HUDEP-2 (cell line): ENCODE measurements around the gene HSH2D.
A peak's percentile ranks its signal among the peaks of the same experiment; 100 is the strongest.

ENCODE experiments used
- DNase-seq, 76 experiments: peaks; one replicate each; lab custom pipeline; 2025; ENCODE audit not compliant: unreplicated experiment in 76 of 76; lab: John Stamatoyannopoulos, UW

Gene HSH2D

GRCh38 chr19:16190736-16191135, 47.3 kb downstream of the HSH2D start:
- DNase-seq: no peak

DNA sequence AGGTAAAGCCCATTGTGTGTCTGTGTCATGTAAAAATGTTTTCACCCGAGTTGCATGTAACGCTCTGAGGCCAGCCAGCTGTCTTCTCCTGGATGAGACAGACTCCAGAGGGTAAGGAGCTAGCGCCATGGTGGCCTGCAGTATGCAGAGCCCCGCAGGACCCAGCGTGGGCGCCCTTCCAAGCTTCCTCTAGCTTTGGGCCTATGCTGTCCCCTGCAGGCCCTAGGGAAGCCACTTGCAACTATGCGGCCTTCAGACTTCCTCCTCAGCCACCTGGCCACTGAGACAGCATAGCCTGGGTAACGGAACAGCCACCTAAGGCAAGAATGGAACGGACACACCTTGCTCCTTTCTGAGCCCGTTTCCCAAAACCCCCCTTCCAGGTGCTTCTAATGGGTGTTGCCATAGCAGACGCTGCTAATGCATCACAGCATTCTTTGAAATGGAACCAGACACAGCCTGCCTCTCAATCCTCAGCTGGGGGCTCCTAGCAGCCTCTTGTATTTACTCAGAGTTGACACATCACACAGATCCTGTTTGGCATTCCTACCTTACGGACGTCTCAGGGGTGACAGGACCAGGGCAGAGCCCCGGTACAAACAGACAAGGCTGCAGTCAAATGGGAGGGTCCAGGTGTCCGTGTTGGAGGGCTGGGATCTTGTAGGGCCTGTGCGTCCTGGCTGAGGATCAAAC, 47.9 kb downstream of the HSH2D start:
- DNase-seq: peak in 1 of 76 experiments; percentile 8

DNA sequence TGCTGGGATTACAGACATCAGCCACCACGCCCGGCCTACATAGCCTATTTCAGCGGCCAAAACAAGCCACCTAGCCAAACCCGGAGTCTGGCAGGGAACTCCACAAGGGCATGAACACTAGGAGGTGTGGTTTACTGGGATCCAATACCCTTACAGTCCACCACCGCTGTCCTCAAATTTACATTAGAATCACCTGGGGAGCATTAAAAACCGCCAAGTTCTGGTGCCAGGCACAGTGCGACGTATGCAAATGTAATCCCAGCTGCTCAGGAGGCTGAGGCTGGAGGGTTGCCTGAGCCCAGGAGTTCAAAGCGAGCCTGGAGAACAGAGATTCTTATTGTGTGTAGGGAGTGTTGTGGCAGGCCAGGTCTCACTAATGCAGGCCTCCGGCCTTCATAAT, 50.0 kb downstream of the HSH2D start:
- DNase-seq: no peak

- peak in 35 of 76 experiments; percentile 50 to 99 (median 94) for DNase-seq
These were observed 53.7 kb downstream of the HSH2D start for GRCh38 chr19:16197188-16197621.

- DNase-seq: peak; percentile 77 to 100 (median 99)
These were observed 54.3 kb downstream of the HSH2D start, which contains the start of gene AP1M1 for GRCh38 chr19:16197622-16198369. TSS of gene AP1M1 (plus strand) at chr19:16197911. CDS start at chr19:16198027, 116 bp downstream.

DNA sequence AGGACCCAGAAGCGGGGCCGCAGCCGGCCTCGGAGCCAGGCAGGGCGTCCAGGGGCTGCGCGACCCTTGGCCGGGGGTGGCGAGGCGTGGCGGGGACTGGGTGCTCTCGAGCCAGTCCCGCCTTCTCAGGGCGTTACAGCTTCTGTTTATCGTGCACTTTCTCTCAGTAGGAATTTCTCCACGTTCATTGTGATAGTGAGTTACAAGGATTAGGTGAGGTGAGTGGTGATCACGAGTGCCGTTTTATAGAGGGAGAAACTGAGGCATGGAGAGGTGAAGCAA, 54.8 kb downstream of the HSH2D start:
- peak in 2 of 76 experiments; percentile 5 to 53 for DNase-seq

- DNase-seq: no peak
These were observed 55.9 kb downstream of the HSH2D start for GRCh38 chr19:16199275-16199932.

DNA sequence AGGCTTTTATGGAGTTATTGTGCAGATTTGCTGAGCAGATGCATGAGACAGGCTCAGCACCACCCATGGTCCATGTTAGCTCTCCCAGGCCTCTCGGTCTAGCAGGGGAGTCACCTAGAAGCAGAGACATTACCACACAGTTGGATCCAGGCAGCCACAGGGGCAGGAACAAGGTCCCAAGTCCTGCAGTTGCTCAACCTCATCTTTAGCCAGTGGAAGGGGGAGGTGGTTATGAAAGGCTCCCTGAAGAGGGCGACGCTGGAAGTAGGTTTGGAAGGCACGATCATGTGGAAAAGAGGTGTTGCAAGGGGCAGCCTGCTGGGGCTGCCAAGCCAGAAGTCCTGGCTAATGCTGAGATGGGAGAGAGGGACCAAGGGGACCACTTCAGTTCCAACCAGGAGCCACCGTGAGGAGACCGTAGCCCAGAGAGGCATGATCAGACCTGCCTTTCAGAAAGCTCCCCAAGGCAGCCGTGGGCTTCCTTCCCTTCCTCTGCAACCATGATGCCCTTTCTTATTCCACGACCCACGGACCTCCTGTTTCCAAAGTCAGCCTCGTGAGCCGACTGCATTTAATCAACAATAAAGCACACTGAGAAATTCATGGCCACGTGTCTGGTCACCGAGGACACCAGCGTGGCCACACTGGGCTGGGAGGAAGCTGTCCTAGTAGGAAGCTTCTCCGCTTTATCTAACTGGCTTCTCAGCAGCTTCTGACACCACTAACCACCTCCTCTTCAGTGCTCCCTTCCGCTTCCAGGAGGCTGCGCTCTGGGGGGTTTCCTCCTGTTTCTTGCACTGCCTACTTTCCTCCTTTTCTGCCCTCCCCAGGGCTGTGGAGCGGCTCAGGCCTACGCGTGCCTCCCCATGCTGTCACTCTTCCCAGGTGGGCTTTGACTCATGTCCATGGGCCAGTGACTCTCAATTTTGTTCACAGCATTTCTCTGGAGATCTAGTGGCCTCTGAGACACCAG, 56.8 kb downstream of the HSH2D start:
- DNase-seq: no peak

- no peak for DNase-seq
These were observed 57.5 kb downstream of the HSH2D start for GRCh38 chr19:16201011-16201391.

DNA sequence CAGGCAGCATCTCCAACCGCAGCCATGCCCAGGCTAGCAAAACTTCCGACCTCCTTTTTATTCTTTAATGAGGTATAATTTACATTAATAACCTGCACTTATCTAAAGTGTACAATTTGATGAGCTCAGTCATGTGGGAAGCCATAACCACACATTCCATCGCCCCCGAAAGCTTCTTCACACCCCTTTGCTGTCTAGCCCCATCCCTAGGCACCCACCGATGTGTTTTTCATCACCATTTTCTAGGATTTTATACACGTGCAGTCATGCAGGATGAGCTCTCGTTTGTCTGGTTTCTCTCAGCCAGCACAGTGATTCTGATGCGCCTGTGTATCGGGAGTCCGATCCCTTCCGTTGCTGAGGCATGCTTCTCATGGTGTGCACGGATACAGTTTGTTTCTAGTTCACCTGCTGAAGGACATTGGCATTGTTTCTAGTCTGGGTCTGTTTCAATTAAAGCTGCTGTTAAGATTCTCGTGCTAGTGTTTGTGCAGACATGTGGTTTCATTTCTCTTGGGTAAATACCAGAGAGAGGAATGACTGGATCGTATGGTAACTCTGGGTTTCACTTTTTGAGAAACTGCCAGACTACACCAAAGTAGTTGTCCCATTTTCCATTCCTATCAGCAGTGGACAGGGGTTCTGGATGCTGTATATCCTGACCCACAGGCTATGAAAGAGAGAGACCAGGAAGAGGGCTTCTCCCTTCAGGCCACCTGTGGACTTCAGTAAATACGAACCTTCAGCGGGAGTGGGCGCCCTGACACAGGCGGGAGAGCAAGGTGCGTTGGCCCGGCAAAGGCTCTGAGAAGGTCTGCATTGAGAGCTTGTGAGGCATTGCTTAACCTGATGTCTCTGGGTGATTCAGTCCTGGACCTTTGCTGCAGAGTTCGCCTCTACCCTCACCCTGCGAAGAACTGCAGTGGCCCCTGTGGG, 59.1 kb downstream of the HSH2D start:
- DNase-seq: no peak

- DNase-seq: no peak
These were observed 59.9 kb downstream of the HSH2D start for GRCh38 chr19:16203256-16204004.

DNA sequence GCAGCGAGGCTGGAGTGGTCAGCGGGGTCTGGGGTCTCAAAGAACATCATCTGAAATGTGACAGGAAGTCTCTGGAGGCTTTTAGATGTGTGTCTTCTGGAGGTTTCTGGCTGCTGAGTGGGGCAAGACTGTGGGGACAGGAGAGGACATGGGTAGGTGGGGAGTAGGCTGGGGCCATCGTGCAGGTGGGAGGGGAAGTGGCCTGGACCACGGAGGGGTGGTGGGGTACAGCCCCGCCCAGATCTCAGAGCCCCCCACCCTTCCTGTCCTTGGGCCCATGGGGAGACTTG, 60.5 kb downstream of the HSH2D start:
- DNase-seq: no peak

DNA sequence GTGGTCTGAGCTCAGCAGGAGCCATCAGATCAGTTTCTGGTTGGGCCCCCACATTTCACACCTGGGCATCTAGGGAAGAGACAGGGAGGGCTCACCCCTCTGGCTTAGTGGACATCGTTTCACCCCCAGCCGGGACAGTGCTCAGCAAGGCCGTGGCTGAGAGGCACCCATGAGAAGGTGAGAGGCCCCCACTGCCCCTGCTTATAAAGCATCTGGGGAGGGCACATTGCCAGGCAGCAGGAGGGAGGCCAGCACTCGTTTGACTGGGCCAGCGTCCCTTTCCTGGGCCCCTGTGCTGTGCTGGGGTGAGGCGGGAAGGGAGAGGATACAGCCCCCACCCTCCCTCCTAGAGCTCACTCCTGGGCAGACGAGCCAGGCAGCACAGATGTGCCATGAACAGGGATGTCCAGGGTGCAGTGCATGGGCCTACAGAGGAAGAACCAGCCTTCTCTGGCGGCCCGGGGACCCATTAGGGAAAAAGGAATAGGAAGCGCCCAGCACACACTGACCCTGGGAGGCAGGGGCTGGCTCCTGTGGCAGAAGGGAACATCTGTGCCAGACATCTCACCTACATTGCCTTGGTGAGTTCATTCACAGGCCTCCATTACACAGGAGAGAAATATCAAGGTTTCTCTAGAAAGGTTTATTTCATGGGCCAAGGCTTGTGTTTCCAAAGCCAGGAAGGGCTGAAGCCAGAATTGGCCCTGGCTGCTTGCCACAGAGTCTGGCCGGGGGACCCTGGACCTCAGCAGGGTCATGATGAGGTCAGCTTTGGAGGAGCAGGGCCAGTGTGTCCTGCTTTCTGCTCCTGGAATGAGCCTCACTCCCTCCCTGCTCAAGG, 61.9 kb downstream of the HSH2D start:
- DNase-seq: no peak

DNA sequence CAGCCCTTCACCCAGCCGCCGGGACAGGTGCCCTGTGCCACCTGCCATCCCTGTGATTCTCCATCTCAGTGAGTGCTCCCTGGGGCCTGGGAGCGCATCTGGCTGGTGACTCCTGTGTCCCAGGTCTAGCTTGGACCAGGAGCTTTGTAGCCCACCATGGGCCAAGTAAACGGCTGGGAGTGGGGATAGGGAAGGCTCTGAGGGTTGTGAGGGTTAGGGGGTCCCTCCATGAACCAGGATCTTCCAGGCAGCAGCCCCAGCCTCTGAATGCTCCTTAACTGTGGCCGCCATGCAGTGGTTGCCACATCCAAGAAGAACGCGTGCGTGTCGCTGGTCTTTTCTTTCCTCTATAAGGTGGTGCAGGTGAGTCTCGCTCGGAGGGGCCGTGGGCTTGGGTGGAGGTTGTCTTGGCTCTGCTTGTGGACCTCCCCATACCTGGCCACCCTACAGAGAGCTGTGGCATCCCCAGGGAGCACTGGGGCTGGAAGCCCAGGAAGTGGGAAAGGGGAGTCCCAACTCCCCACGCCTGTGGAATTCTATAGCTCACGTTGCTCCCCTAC, 62.6 kb downstream of the HSH2D start:
- no peak for DNase-seq

- DNase-seq: no peak
These were observed 63.2 kb downstream of the HSH2D start for GRCh38 chr19:16206637-16207036.

DNA sequence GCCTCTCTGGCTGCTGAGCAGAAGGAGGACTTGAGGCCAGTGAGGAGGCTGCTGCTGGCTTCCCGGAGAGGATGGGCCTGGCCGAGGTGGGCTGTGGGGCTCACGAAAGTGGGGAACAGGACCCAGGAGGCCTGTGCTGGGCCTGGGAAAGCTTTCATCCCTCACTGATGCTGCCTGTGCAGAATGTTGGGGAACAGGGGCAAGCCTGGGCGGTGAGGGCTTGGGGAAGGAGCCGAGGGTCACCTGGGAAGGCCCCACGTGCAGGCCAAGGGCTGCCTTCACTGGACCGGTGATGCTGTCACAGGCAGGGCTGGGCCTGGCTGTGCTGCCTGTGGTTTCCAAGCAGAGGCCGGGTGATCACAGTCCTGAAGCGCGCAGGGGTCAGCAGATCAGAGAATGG, 63.6 kb downstream of the HSH2D start:
- no peak for DNase-seq

GRCh38 chr19:16207490-16208025, 64.1 kb downstream of the HSH2D start:
- no peak for DNase-seq
